Ramos (cell line): ENCODE data around the gene SHCBP1.

Source experiments
- in situ Hi-C: fragments of 300-500 bp; cut with MboI; formaldehyde crosslinking; loops from one replicate; pipeline ENCODE4 v1.14.3; 2022; ENCODE audit warnings: low sequenced_read_pairs; ENCODE audit not compliant: unreplicated experiment

Gene SHCBP1

DNA sequence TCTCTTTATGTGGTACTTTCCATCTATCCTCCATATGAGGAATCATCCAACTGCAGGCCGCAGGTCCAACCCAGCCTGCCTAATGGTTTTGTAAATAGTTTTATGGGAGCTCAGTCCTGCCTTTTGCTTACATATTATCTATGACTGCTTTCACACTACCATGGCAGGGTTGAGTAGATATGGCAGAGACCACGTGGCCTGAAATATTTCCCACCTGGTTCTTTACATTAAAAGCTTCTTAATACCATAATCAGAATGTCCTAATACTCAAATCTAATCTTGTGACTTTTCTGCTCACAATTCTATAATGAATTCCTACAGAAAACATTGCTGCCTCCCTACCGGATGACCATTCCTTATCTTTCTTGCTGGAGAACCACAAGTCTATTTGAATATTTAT, 71.7 kb downstream of the SHCBP1 start:
- in situ Hi-C loops = no loop called here
